ENCODE measurements around the gene TRNP1. TPM values are rescaled to one million over a fixed set of nuclear protein-coding genes. Genes with fewer than 3 reads are reported as not detected.

TRNP1 gene
- total RNA-seq, 1 donor from 2014 or later, result 13.0 TPM

DNA sequence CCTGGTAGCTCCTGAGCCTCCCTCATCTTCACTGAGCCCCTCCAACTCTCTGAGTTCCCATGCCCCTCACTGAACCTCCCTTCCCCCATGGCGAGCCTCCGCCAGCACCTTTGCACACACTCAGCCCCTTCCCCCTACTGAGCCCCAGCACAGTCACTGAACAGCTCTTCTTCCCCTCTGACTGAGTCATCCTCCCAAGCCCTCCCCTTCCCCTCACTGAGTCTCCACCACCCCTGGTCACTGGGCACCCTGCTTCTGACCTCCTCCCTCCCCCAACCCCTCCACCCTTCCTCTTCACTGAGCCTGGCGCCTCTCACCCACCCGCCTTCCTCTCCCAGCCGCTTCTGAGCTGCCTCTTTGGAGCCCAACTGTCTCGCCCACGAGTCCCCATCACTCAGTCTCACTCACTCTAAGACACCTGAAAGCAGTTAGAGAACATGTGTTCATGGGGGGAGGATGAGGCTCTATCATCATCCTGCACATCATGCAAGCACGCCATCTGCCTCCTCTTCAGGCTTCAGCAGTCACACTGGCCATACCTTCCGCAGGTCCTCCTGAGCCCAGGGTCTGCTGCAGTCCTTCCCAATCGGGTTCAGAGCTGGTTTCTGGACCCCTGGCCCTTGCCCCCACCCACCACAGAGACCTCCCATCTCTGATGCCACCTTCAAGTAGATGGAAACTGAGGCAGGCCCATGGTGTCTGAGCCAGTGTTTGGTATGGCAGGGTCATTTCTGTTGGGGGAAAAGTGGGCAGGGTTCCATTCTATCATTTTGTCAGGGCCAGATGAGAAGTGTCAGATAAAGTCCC, 2.0 kb upstream of the TRNP1 start:
- Histone ChIP-seq H3K9me3 (no peaks in the 10 kb centered on the region), H3K27ac (no peak overlapping the region), H3K27me3 (no peaks in the 10 kb centered on the region), H3K4me1 (peaks cover 30% of the 10 kb centered on the region), H3K36me3 (no peaks in the 10 kb centered on the region), H3K4me3 (no peak overlapping the region)
- TF ChIP-seq POLR2AphosphoS5 (IDR thresholded peaks at IDR 0.05; ENCODE audit: insufficient read depth in 1 of 2, low read depth in 1 of 2) (no peak), POLR2A (IDR thresholded peaks at IDR 0.05) (no peak)
- TF ChIP-seq, protein P1, sequence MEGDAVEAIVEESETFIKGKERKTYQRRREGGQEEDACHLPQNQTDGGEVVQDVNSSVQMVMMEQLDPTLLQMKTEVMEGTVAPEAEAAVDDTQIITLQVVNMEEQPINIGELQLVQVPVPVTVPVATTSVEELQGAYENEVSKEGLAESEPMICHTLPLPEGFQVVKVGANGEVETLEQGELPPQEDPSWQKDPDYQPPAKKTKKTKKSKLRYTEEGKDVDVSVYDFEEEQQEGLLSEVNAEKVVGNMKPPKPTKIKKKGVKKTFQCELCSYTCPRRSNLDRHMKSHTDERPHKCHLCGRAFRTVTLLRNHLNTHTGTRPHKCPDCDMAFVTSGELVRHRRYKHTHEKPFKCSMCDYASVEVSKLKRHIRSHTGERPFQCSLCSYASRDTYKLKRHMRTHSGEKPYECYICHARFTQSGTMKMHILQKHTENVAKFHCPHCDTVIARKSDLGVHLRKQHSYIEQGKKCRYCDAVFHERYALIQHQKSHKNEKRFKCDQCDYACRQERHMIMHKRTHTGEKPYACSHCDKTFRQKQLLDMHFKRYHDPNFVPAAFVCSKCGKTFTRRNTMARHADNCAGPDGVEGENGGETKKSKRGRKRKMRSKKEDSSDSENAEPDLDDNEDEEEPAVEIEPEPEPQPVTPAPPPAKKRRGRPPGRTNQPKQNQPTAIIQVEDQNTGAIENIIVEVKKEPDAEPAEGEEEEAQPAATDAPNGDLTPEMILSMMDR (IDR thresholded peaks at IDR 0.05), result no peak
- intact Hi-C loops (cut with DNase I), result no loop called here
- no peak for DNase-seq (ENCODE audit: extremely low spot score in 2 of 2)

DNA sequence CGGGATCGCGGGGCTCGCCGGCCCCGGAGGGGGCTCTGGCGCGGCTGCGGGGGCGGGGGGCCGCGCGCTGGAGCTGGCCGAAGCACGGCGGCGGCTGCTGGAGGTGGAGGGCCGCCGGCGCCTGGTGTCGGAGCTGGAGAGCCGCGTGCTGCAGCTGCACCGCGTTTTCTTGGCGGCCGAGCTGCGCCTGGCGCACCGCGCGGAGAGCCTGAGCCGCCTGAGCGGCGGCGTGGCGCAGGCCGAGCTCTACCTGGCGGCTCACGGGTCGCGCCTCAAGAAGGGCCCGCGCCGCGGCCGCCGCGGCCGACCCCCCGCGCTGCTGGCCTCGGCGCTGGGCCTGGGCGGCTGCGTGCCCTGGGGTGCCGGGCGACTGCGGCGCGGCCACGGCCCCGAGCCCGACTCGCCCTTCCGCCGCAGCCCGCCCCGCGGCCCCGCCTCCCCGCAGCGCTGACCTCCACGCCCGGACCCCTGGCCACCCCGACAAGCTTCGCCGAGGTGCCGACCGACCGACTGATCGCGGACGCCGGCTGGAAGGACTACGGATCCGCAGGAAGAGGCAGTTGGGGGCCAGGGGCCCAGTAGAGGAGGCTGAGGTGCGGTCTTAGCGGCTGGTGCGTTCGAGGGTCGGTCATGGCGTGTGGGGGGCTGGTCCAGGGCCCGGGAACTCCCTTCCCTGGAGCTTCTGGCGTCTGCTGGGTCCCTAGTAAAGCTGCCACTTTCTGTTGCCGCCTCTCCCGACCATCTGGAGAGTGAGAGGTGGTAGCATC, 711 bp downstream of the TRNP1 start:
- intact Hi-C loops (cut with DNase I), result no loop called here

DNA sequence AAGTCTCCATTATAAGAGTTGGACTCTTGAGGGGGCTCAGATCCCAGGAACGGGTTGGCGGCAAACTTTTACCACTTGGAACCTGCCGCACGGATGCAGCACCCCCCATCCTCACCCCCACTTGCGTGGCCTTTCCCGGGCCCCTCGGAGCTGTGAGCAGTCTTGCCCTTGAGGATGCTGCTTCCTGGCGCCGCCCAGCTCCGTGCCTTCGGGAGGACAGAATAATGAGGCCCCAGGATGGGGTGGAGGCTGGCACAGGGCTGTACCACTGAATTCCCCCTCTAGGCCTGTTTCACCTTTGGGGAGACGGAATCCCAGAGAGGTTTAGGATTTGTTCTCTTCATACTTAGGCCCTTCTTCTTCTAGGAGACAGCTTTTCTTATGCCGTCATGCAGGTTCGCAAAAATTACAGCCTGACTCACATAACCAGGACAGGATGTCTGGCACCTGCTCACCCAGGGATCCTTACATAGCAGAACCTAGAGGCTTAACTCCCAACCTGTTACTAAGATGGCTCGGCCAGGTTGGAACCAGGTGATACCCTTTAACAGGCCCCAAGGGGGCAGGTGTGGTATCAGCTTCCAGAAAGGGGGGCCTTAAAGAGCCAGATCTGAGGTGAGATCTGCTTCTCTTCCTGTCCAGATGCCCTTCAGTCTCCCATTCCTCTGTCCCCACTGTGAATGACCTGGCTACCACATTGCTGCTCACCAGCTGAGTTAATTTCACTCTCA, 1.5 kb downstream of the TRNP1 start:
- no peaks in the 10 kb centered on the region for H3K9me3 ChIP-seq
- no peaks in the 10 kb centered on the region for H3K27me3 ChIP-seq
- intact Hi-C loops (cut with DNase I), result loop anchor here (5.0 kb wide), 1 partner anchor 102 kb away; no protein-coding TSS in a partner anchor
- peak overlapping the region; percentile 62 for H3K27ac ChIP-seq
- TF ChIP-seq POLR2AphosphoS5 (IDR thresholded peaks at IDR 0.05; ENCODE audit: insufficient read depth in 1 of 2, low read depth in 1 of 2), result peak in 1 of 2 donors; percentile 42
- TF ChIP-seq, protein P1 (IDR thresholded peaks at IDR 0.05), result no peak
- H3K4me1 ChIP-seq, result peaks cover 64% of the 10 kb centered on the region
- H3K36me3 ChIP-seq, result no peaks in the 10 kb centered on the region
- H3K4me3 ChIP-seq, result peak overlapping the region; percentile 76 to 89
- DNase-seq (ENCODE audit: extremely low spot score in 2 of 2), result no peak

More for the DNA sequence above, 711 bp downstream of the TRNP1 start:
- no peak for TF ChIP-seq POLR2A (IDR thresholded peaks at IDR 0.05)
- TF ChIP-seq, protein P1 (IDR thresholded peaks at IDR 0.05), result no peak
- no peak for TF ChIP-seq POLR2AphosphoS5 (IDR thresholded peaks at IDR 0.05; ENCODE audit: insufficient read depth in 1 of 2, low read depth in 1 of 2)
- H3K36me3 ChIP-seq, result no peaks in the 10 kb centered on the region
- no peak for DNase-seq (ENCODE audit: extremely low spot score in 2 of 2)
- peak overlapping the region; percentile 76 to 89 for H3K4me3 ChIP-seq
- peak overlapping the region; percentile 82 for H3K27ac ChIP-seq
- H3K4me1 ChIP-seq, result peaks cover 57% of the 10 kb centered on the region
- H3K9me3 ChIP-seq, result no peaks in the 10 kb centered on the region
- H3K27me3 ChIP-seq, result no peaks in the 10 kb centered on the region

DNA sequence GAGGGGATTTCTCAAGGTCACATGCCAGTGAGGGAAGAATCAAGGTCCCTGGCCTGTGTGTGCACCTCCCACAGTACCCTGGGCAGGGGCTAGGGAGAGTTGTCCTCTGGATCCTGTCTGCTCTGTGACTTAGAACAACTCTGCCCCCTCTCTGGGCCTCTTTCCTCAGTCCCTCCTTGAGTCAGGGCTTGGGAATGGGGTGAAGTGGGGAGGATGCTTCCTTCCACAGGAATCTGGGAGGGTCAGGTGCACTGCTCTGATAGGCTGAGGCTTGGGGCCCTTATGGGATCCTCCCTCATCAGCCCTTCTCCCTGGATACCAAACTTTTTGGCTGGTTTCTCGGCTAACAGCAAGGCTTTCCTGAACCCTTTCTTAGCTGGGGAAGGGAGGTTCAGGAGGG, 2.5 kb downstream of the TRNP1 start:
- TF ChIP-seq, protein P1 (IDR thresholded peaks at IDR 0.05), result no peak
- no peak for TF ChIP-seq POLR2AphosphoS5 (IDR thresholded peaks at IDR 0.05; ENCODE audit: insufficient read depth in 1 of 2, low read depth in 1 of 2)
- TF ChIP-seq POLR2A (IDR thresholded peaks at IDR 0.05), result no peak
- intact Hi-C loops (cut with DNase I), result loop anchor here (5.0 kb wide), 1 partner anchor 101 kb away; no protein-coding TSS in a partner anchor
- Histone ChIP-seq H3K27ac (peak overlapping the region; percentile 91), H3K36me3 (no peaks in the 10 kb centered on the region), H3K9me3 (no peaks in the 10 kb centered on the region), H3K4me3 (peak overlapping the region in 1 of 2 donors; percentile 11), H3K4me1 (peaks cover 75% of the 10 kb centered on the region), H3K27me3 (no peaks in the 10 kb centered on the region)
- DNase-seq (ENCODE audit: extremely low spot score in 2 of 2), result no peak
